ENCODE measurements around the gene NR2F1. TPM values are rescaled to one million over a fixed set of nuclear protein-coding genes. Genes with fewer than 3 reads are reported as not detected.

Gene NR2F1
- total and polyA plus RNA-seq, 2 donors (not counting 1 experiment from before 2014, with no cell fraction given): not detected

GRCh38 chr5:93594591-93595419 is 11.8 kb downstream of the NR2F1 start:
- H3K27ac Mint-ChIP-seq: no peak overlapping the region
- H3K4me1 Mint-ChIP-seq: peaks cover 5% of the 10 kb centered on the region
- DNase-seq (no peak), ATAC-seq (ENCODE audit: low read depth) (no peak)
- H3K27me3 ChIP-seq (replicated peaks in 1 of 4; ENCODE audit: control extremely low read depth in 1 of 4, control insufficient read depth in 3 of 4, insufficient read depth in 4 of 4, low read length in 3 of 4): peaks cover 0 to 97% (median 77%) of the 10 kb centered on the region in 4 experiments
- peaks cover 13 to 41% of the 10 kb centered on the region in 2 donors for H3K4me1 ChIP-seq (ENCODE audit: control insufficient read depth in 2 of 2, insufficient read depth in 2 of 2, low read length in 2 of 2)
- H3K4me2 ChIP-seq (replicated peaks; ENCODE audit: low read depth, low read length, poor library complexity, severe bottlenecking): no peak overlapping the region
- peaks cover 0 to 47% (median 19%) of the 10 kb centered on the region in 3 donors for H3K9me3 ChIP-seq (ENCODE audit: control extremely low read depth in 1 of 3, control insufficient read depth in 2 of 3, insufficient read depth in 1 of 3, low read length in 2 of 3)
- no peak overlapping the region for H3K4me3 Mint-ChIP-seq
- TF ChIP-seq CTCF (IDR thresholded peaks at IDR 0.05) (no peak), EZH2 (IDR thresholded peaks at IDR 0.05; ENCODE audit: borderline replicate concordance, insufficient read depth, low read depth, low read length, poor library complexity, severe bottlenecking) (peak; percentile 8)
- H3K9ac ChIP-seq (ENCODE audit: low read length): no peak overlapping the region
- intact Hi-C loops (cut with micrococcal nuclease): loop anchor here (1.0 kb wide), 1 partner anchor 11 kb away; no protein-coding TSS in a partner anchor
- H3K4me3 ChIP-seq (ENCODE audit: control extremely low read depth in 1 of 5, extremely low read depth in 1 of 5, insufficient read depth in 1 of 5, low read depth in 2 of 5, low read length in 4 of 5): no peak overlapping the region
- 13% methylated on average over 36 of the region's 37 CpGs for WGBS (ENCODE audit: insufficient coverage)
- H3K9me3 Mint-ChIP-seq (ENCODE audit: insufficient read depth): no peaks in the 10 kb centered on the region
- H4K20me1 ChIP-seq (ENCODE audit: control insufficient read depth, insufficient read depth, low read length, poor library complexity, severe bottlenecking): no peaks in the 10 kb centered on the region
- H2AFZ ChIP-seq (ENCODE audit: insufficient read depth, low read depth, low read length, poor library complexity, severe bottlenecking): no peak overlapping the region
- H3K27ac ChIP-seq (ENCODE audit: low read length in 2 of 2): no peak overlapping the region
- H3K27me3 Mint-ChIP-seq: peaks cover 68% of the 10 kb centered on the region
- ChIA-PET CTCF (interaction anchor here (0.6 to 1.1 kb wide), 2 partner anchors 16 to 206 kb away, joined by 3 read pairs; no protein-coding TSS in a partner anchor), POLR2A (no interaction called here)
- H3K36me3 ChIP-seq (replicated peaks in 1 of 2; ENCODE audit: control extremely low read depth in 1 of 2, control insufficient read depth in 1 of 2, extremely low read depth in 1 of 2, insufficient read depth in 2 of 2, low read length in 1 of 2): no peaks in the 10 kb centered on the region
- H3K79me2 ChIP-seq (ENCODE audit: control insufficient read depth, insufficient read depth, low read length): no peaks in the 10 kb centered on the region
